NCI-H146 (cell line): ENCODE results near the gene GPAT3.

Experiments used
- DNase-seq: peaks from one replicate; lab custom pipeline; 2025; lab: John Stamatoyannopoulos, UW

Gene GPAT3

DNA sequence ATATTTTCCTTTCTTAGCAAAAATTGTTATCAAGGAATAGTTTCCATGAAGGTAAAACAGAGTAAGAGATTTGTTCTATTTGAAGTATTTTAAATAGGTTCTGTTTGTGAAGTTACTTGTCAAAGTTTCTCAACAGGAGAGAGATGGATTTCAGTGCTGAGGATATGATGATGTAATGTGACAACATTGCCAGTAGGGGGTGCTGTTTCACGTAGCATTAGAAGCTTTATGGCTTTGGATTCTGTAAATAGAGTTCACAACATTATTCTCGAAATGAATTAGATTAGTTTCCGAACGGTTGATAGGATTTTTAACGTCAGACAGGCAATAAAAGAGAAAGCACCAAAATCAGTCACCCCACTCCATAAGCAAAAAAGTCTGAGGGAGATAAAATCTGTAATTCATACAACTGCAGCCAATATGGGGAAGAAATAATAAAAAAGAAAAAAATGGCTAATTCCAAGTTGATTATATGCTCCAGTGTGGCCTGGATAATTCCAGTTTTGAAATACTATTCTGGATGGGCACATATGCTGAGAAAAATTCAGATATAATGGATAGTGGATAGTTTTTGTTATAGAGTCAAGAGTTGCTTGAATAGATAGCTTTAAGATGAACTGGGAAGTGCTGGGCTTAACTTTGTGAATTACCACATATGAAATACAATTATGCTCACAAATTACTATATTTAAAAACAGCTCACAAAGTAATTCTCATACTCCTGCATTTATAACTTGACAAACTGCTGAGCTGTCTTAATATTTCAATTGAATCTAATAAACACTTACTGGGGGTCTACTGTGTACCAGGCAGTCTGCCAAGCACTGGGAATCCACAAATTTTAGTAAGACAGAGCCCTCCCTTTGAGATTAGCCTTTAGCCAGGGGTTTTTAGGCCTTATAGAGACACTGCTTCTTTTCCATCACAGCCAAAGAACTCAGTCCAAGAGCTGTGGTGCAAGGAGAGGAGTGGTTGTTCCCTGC, 109.1 kb downstream of the GPAT3 start:
- DNase-seq: peak; percentile 3

DNA sequence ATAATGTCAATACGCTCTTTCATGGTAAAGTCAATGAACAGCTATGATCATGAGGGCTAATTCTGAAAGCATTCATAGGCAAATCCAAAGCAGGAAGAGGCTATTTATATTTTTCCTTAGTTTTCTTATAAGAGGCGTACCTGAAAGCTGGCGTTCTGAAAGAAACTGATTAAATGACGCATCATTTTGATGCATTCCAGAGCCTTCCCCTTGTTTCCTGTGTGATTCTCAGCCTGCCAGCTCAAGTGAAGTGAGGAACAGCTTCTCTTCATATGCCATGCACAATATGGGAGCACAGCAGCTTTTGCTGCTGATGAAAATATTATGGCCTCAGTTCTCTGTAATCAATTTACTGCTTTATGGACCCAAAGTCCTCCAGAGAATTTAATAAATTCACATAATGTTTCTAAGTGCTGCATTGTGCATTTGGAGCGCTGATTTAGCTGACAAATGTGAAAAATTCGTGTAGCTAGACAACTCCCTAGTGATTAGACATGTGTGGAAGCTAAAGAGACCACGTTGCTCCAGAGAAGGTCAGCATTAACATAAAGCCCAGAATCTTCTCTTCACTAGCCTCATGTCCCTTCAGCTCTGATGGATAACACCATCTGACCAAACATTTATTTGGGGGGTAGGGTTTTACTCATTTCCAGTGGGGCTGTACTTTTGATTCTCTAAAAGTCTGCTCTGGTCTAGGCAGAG, 110.8 kb downstream of the GPAT3 start:
- no peak for DNase-seq

DNA sequence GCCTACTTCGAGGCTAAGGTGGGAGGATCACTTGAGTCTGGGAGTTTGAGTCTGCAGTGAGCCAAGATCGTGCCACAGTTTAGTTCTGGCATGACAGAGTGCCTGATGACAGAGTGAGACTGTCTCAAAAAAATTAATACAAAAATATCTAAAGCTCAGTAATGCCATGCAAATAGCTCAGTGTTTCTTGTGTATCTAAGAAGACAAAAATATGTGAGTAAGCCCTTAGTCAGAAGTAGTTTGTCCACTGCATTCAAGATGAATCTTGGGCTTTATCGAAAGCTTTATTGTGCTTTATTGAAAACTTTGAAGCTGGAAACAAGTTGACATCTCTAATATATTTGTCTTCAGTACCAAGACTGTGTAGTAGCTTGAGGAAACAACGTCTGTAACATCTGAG, 115.9 kb downstream of the GPAT3 start:
- DNase-seq: no peak
